GM12801 (cell line): Measurements from ENCODE around the gene TMEM181.

Source experiments
- TF ChIP-seq, protein P1 (sequence below): IDR thresholded peaks from one replicate; pipeline ENCODE4 v1.5.1; 2011; ENCODE audit warnings: control low read depth; ENCODE audit not compliant: insufficient read length; ENCODE audit errors: extremely low read depth

Gene TMEM181, protein sequence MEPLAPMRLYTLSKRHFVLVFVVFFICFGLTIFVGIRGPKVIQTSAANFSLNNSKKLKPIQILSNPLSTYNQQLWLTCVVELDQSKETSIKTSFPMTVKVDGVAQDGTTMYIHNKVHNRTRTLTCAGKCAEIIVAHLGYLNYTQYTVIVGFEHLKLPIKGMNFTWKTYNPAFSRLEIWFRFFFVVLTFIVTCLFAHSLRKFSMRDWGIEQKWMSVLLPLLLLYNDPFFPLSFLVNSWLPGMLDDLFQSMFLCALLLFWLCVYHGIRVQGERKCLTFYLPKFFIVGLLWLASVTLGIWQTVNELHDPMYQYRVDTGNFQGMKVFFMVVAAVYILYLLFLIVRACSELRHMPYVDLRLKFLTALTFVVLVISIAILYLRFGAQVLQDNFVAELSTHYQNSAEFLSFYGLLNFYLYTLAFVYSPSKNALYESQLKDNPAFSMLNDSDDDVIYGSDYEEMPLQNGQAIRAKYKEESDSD

DNA sequence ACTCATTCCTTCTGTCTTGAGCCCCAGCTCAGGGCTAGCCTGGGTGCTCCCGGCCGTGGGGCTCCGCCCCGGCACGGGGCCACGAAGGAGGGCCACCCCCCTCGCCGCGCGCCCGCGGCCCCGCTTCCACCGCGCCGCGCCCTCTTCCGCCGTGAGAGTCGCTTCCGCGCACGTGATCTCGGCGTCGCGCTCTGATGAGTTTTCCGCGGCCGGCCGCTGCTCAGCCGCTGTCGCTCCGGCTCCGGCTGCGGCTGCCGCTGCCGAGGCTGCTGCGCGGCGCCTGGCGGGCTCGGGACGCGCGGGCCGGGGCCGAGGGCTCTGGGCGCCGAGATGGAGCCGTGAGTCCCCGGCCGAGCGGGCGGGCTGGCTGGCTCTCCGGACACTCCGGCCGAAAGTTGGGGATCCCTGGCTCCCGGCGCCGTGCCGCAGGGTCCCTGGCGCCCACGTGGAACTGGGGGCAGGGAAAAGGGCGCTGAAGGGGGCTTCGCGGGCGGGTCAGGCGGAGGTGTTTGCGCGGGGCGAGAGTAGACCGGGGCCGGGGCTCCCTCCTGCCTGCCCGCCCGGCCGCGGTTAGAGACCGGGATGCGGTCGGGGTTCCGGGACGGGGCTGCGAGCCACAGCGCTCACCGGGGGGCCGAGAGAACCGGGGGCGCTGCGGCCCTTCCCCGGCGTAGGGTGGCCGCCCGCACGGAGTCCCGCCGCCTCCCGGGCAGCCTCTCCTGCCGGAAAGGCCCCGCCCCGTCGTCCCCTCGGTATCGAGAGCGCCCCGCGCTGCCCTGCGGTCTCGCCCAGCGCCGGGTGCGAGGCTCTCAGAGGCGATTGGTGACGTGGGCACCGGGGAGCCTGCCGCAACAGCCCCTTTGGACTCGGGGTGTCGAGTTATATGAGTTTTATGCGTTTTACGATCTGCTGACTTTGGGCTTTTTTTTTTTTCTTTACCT is at the start of gene TMEM181:
Gene TMEM181, plus strand, starts transcription at position 197 of the 941 bp plus-strand sequence. Its CDS starts 134 bp downstream, at position 331.
- TF ChIP-seq, protein P1, sequence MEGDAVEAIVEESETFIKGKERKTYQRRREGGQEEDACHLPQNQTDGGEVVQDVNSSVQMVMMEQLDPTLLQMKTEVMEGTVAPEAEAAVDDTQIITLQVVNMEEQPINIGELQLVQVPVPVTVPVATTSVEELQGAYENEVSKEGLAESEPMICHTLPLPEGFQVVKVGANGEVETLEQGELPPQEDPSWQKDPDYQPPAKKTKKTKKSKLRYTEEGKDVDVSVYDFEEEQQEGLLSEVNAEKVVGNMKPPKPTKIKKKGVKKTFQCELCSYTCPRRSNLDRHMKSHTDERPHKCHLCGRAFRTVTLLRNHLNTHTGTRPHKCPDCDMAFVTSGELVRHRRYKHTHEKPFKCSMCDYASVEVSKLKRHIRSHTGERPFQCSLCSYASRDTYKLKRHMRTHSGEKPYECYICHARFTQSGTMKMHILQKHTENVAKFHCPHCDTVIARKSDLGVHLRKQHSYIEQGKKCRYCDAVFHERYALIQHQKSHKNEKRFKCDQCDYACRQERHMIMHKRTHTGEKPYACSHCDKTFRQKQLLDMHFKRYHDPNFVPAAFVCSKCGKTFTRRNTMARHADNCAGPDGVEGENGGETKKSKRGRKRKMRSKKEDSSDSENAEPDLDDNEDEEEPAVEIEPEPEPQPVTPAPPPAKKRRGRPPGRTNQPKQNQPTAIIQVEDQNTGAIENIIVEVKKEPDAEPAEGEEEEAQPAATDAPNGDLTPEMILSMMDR = no peak

DNA sequence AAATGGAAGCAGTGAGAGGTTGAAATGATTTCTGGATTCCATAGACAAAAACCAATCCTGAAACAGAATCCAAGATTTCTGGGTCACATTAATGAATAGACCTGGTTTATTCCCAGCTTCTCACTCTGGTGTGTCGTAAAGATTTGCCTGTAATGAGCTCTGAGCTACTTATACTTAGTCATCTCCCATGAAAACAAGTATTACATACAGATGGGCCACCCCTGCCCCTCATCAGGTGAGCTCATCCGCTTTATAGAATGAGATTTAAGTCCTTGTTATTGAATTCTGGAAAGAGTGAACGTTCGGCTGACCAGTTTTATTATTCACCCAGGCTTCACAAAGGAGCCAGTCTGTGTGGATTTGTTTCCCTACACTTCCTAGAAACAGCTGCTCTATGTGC is 47.1 kb upstream of the TMEM181 start:
- TF ChIP-seq, protein P1 = no peak

DNA sequence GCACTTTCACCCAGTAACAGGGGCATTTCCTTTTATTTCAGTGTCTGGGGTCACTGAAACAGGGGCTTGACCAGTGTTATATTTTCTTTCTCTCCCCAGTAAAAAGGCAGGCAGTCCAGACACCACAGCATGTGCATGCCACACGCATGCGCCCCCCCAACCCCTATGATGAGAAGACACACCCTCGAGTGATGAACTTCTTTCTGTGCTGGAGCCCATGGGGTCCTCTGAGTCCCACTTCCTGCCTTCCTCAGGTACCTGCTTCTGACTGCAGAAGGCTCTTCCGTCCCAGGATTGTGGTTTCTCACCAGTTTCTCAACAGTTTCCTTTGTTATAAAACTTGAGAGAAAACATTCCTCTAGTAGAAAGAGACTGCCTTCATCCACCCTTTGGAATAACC is 45.7 kb upstream of the TMEM181 start:
- TF ChIP-seq, protein P1 = no peak

DNA sequence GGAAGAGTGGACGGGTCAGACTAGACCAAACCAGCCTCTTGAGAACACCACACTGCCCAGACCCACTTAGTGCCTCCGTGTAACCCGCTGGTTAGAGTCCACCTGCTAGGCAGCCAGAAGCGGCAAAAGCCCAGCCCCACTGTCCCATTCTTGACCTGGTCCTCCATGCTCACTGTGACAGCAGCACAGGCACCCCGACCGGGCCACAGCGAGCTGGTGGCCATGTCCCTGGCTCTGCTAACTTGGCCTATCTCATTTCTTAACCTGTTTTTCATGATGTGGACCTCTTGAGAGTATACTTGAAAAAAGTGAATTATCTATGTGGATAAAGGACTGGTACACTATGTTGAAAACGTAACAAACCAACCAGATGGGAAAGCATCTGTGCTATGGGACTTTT is 44.9 kb upstream of the TMEM181 start:
- TF ChIP-seq, protein P1 = no peak

DNA sequence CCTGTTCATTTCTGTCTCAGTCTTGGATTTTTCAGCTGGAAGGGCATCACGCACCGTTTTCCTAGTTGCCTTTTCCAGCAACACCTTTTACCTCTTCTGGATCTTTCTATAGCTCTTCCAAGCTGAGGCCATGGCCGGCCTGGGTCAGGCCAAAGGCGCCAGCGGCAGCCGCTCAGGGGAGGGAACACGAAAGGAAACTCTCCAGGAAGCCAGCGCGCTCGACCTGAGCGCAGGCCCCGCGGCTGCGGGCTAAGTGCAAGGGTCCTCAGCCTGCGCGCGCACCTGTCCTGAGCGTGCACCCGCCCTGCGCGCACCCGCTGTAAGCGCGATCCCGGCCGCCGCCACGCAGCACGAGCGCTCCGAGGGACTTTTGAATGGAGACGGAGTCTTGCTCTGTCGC is 43.8 kb upstream of the TMEM181 start:
- TF ChIP-seq, protein P1 = no peak

DNA sequence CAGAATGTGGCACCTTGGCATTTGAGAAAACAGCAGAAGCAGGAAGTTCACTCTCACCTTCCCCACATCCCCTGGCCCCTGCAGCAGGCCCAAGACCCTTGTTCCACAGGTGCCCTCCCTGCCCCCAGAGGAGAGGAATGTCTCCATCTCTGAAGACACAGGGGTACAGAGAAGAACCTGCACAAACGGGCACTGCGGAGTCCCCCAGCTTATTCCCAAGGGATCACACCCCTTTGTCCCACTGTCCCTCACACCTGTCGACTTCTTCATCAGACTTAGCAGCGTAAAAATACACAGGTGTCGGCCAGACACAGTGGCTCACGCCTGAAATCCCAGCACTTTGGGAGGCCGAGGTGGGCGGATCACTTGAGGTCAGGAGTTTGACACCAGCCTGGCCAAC is 42.9 kb upstream of the TMEM181 start:
- TF ChIP-seq, protein P1 = no peak

DNA sequence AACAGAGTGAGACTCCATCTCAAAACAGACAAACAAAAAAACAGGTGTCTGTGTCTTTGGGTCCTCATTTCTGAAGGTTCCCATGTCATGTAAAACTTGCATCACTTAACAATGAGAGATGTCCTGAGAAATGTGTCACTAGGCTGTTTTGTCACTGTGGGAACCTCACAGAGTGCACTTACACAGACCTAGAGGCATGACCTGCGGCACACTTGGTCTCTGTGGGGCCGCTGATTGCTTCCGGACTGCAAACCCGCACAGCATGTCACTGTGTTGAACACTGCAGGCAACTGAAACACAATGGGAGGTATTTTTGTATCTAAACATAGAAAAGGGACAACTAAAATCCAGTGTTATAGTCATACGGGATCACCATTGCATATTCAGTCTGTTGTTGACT is 42.3 kb upstream of the TMEM181 start:
- TF ChIP-seq, protein P1 = no peak
